Adrenal gland (tissue), 12 donors: Measurements from ENCODE around the gene CFAP299. TPM values are rescaled to one million over a fixed set of nuclear protein-coding genes. Genes with fewer than 3 reads are reported as not detected.

ENCODE experiments used
- DNase-seq, 7 donors: peaks; one replicate each; pipeline ENCODE4 v3.0.0-alpha.2; 2019 to 2020
- H3K27ac ChIP-seq, 5 donors: fragments of 200-600 bp; sonication (generic) in 4 of 5; 1 replicate in 3 of 5; 2 replicates in 2 of 5; pipeline versions ENCODE4 v1.5.1 to v1.8.0; 2016 to 2020; ENCODE audit warnings: mild to moderate bottlenecking in 1 of 5
- H3K27me3 ChIP-seq: fragments of 200-600 bp; 2 replicates; pipeline ENCODE4 v1.8.0; 2021
- H3K36me3 ChIP-seq, 2 donors: fragments of 200-600 bp; replicated peaks in 1 of 2; 1 replicate in 1 of 2; 2 replicates in 1 of 2; pipeline versions ENCODE4 v1.5.1 to v1.8.0; 2018 to 2022
- H3K4me1 ChIP-seq, 2 donors: fragments of 200-600 bp; replicated peaks in 1 of 2; 1 replicate in 1 of 2; 2 replicates in 1 of 2; pipeline versions ENCODE4 v1.5.1 to v1.8.0; 2018 to 2021
- H3K4me3 ChIP-seq, 4 donors: fragments of 200-600 bp; sonication (generic) in 3 of 4; one replicate each; pipeline ENCODE4 v1.5.1; 2016 to 2018
- H3K9me3 ChIP-seq, 3 donors: fragments of 200-600 bp; sonication (generic) in 1 of 3; replicated peaks in 1 of 3; 1 replicate in 2 of 3; 2 replicates in 1 of 3; pipeline versions ENCODE4 v1.5.1 to v1.8.0; 2016 to 2021
- CTCF ChIP-seq, 6 experiments: fragments of 450-650 bp in 4 of 6; fragments of 200-600 bp in 2 of 6; sonication (generic) in 1 of 6; IDR thresholded peaks; 1 replicate in 5 of 6; 2 replicates in 1 of 6; pipeline versions ENCODE4 v1.5.1 to v1.8.0; 2016 to 2021; ENCODE audit warnings: antibody characterized with exemption in 6 of 6, mild to moderate bottlenecking in 2 of 6, moderate library complexity in 1 of 6
- POLR2A ChIP-seq, 2 donors: fragments of 450-650 bp; IDR thresholded peaks; one replicate each; pipeline ENCODE4 v1.6.1; 2017; ENCODE audit warnings: antibody characterized with exemption in 2 of 2, mild to moderate bottlenecking in 2 of 2, moderate library complexity in 1 of 2
- WGBS, 4 donors: extraction: QIAGEN DNeasy Blood & Tissue Kit in 2 of 4; methylation state at CpG; one replicate each; pipeline versions ENCODE4 v1.1.5 to v1.1.7; 2013 to 2017; 5-methylcytosine and 5-hydroxymethylcytosine counted together
- intact Hi-C, 2 donors: fragments of 100-400 bp; cut with DNase I; formaldehyde crosslinking; loops; one replicate each; pipeline versions ENCODE4 v1.14.1 to v1.15.0; 2022 to 2023
- polyA plus RNA-seq, 3 donors: library from polyadenylated mRNA; stranded (reverse); fragments of 200-250 nt in 2 of 3; fragments of 350-450 nt in 1 of 3; fragmentation: Illumina TruSeq in 1 of 3; extraction: RNeasy Lipid Tissue Mini Kit (QIAGEN cat#74804) in 1 of 3; gene quantifications; one replicate each; pipeline ENCODE4 v1.2.3, GENCODE V29; 2013 to 2014
- total RNA-seq, 9 donors: library from RNA; depleted of rRNA in 4 of 9; stranded (reverse); fragments of >200 nt in 4 of 9; fragments of 120-200 nt in 1 of 9; fragmentation: NEBNext Ultra II Directional in 1 of 9; extraction: Animal tissue kit (Norgen Biotek cat#: 25700) in 1 of 9; gene quantifications; one replicate each; pipeline versions ENCODE4 v1.1.0 to v1.2.4, GENCODE V29; 2013 to 2023
- donor health status: healthy with polysubstance abuse.
- donor health status: Bipolar disorder and iron deficiency.
- donor health status: DM: yes; HTN: yes; CAD: no.
- donor health status: DM: no; HTN: no; CAD: no.
- donor health status: DM: no; HTN: no; CAD: no.
- donor health status: DM: yes; HTN: yes; CAD: no.

Gene CFAP299
- total and polyA plus RNA-seq, 12 donors: not detected

- WGBS, 4 donors: 30 to 51% (median 44%) methylated on average over 2 to 3 of the region's 3 CpGs
- intact Hi-C loops: no loop called here
- TF ChIP-seq CTCF (IDR thresholded peaks at IDR 0.05) (no peak), POLR2A (IDR thresholded peaks at IDR 0.05) (no peak)
Measured at GRCh38 chr4:80295336-80295735, 40.2 kb upstream of the CFAP299 start.

GRCh38 chr4:80295826-80296225, 39.7 kb upstream of the CFAP299 start:
- Histone ChIP-seq H3K4me3 (no peak overlapping the region), H3K27ac (no peak overlapping the region), H3K9me3 (no peaks in the 10 kb centered on the region), H3K36me3 (no peaks in the 10 kb centered on the region), H3K4me1 (no peaks in the 10 kb centered on the region), H3K27me3 (no peaks in the 10 kb centered on the region)
- TF ChIP-seq POLR2A (IDR thresholded peaks at IDR 0.05) (no peak), CTCF (IDR thresholded peaks at IDR 0.05) (no peak)
- intact Hi-C loops: no loop called here
- 64 to 83% (median 76%) methylated on average over 5 of the region's 5 CpGs for WGBS, 4 donors
- no peak for DNase-seq

More at GRCh38 chr4:80295336-80295735, 40.2 kb upstream of the CFAP299 start:
- Histone ChIP-seq H3K27me3 (no peaks in the 10 kb centered on the region), H3K27ac (no peak overlapping the region), H3K4me1 (no peaks in the 10 kb centered on the region), H3K9me3 (no peaks in the 10 kb centered on the region), H3K36me3 (no peaks in the 10 kb centered on the region), H3K4me3 (no peak overlapping the region)
- DNase-seq: no peak

- 55 to 76% (median 69%) methylated on average over 4 of the region's 4 CpGs for WGBS, 4 donors
- intact Hi-C loops: no loop called here
- H3K4me3 ChIP-seq: no peak overlapping the region
- no peak overlapping the region for H3K27ac ChIP-seq
- H3K27me3 ChIP-seq: no peaks in the 10 kb centered on the region
- no peaks in the 10 kb centered on the region for H3K9me3 ChIP-seq
- H3K4me1 ChIP-seq: no peaks in the 10 kb centered on the region
- H3K36me3 ChIP-seq: no peaks in the 10 kb centered on the region
- no peak for TF ChIP-seq CTCF (IDR thresholded peaks at IDR 0.05)
- DNase-seq: no peak
Measured at GRCh38 chr4:80301884-80302283, 33.6 kb upstream of the CFAP299 start.

- Histone ChIP-seq H3K27me3 (no peaks in the 10 kb centered on the region), H3K27ac (no peak overlapping the region), H3K4me3 (no peak overlapping the region), H3K36me3 (no peaks in the 10 kb centered on the region), H3K4me1 (no peaks in the 10 kb centered on the region), H3K9me3 (no peaks in the 10 kb centered on the region)
- intact Hi-C loops: no loop called here
- TF ChIP-seq POLR2A (IDR thresholded peaks at IDR 0.05) (no peak), CTCF (IDR thresholded peaks at IDR 0.05) (no peak)
- WGBS, 4 donors: 90 to 93% (median 92%) methylated on average over 18 to 26 of the region's 26 CpGs
- no peak for DNase-seq
Measured at GRCh38 chr4:80302616-80303223, 32.8 kb upstream of the CFAP299 start.
